HUES48 (cell line): ENCODE results near the gene ZNF280C.
"Not testable (repeated sequence)": the region's sequence is repeated elsewhere in the genome, so short reads cannot be mapped to it uniquely, and the experiment has no call there.

Experiments used
- H3K27ac ChIP-seq: one replicate; pipeline ENCODE4 v1.7.0; 2013; ENCODE audit warnings: low read depth, low read length, inconsistent platforms
- H3K27me3 ChIP-seq: 2 replicates; pipeline ENCODE4 v1.6.1; 2013; ENCODE audit warnings: mild to moderate bottlenecking, low read length; ENCODE audit not compliant: control insufficient read depth, insufficient read depth
- H3K36me3 ChIP-seq: 2 replicates; pipeline ENCODE4 v1.6.1; 2013; ENCODE audit warnings: low read length; ENCODE audit not compliant: control insufficient read depth, insufficient read depth
- H3K4me1 ChIP-seq: 2 replicates; pipeline ENCODE4 v1.6.1; 2013; ENCODE audit warnings: mild to moderate bottlenecking, low read length; ENCODE audit not compliant: control insufficient read depth, insufficient read depth
- H3K4me3 ChIP-seq: 2 replicates; pipeline ENCODE4 v1.5.1; 2013; ENCODE audit warnings: mild to moderate bottlenecking, low read depth, low read length
- H3K9ac ChIP-seq: 2 replicates; pipeline ENCODE4 v1.6.1; 2013; ENCODE audit warnings: mild to moderate bottlenecking, low read depth, low read length, moderate library complexity
- H3K9me3 ChIP-seq: 2 replicates; pipeline ENCODE4 v1.6.1; 2013; ENCODE audit warnings: low read length; ENCODE audit not compliant: control insufficient read depth, insufficient read depth

ZNF280C gene

DNA sequence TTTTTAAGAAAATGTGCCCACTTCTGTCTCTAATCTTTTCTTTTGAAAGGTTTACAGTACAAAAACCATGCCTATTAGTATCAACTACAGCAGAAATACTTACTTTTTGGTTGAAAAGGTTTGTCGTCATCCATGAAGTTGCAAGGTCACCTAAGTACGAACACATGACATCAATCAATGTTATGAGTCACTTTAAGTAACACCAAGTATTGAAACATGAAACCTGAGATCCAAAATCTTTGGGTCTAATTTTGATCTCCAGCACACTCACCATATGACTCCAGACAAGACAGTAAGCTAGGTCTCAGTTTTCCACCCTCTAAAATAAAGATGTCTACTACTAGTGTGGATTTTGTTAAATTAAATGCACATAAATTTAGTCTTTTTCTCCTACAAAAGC, 8.4 kb downstream of the ZNF280C start:
- H3K4me3 ChIP-seq, result no peak overlapping the region
- H3K36me3 ChIP-seq, result peaks cover 30% of the 10 kb centered on the region
- H3K27me3 ChIP-seq, result no peaks in the 10 kb centered on the region; the same call in 1 of the 2 replicates
- no peak overlapping the region for H3K9ac ChIP-seq
- no peaks in the 10 kb centered on the region for H3K9me3 ChIP-seq
- H3K27ac ChIP-seq, result no peak overlapping the region
- H3K4me1 ChIP-seq, result peaks cover 6% of the 10 kb centered on the region; the same call in 1 of the 2 replicates

DNA sequence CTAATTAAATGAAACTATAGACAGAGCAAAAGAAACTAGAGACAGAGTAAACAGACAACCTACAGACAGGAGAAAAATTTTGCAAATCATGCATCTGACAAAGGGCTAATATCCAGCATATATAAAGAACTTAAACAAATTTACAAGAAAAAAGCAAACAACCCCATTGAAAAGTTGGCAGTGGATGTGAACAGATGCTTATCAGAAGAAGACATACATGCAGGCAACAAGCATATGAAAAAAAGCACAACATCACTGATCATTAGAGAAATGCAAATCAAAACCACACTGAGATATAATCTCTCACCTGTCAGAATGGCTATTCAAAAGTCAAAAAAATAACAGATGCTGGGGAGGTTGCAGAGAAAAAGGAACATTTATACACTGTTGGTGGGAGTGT, 14.8 kb downstream of the ZNF280C start:
- H3K4me1 ChIP-seq, result no peaks in the 10 kb centered on the region
- H3K36me3 ChIP-seq, result peaks cover 30% of the 10 kb centered on the region
- H3K9me3 ChIP-seq, result no peaks in the 10 kb centered on the region
- no peak overlapping the region for H3K4me3 ChIP-seq
- no peaks in the 10 kb centered on the region for H3K27me3 ChIP-seq
- H3K9ac ChIP-seq, result no peak overlapping the region
- no peak overlapping the region for H3K27ac ChIP-seq

DNA sequence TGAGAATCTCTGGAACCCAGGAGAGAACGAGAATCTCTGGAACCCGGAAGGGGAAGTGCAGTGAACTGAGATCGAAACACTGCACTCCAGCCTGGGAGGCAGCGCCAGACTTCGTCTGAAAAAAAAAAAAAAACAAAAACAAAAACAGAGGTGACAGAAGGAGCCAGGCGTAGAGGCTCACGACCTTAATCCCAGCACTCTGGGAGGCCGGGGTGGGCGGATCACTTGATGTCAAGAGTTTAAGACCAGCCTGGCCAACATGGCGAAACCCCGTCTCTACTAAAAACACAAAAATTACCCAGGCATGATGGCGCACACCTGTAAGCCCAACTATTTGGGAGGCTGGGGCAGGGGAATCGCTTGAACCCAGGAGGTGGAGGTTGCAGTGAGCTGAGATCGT, 17.0 kb downstream of the ZNF280C start:
- Histone ChIP-seq H3K9ac (no peak overlapping the region), H3K9me3 (no peaks in the 10 kb centered on the region), H3K36me3 (peaks cover 28% of the 10 kb centered on the region), H3K4me1 (no peaks in the 10 kb centered on the region), H3K4me3 (no peak overlapping the region), H3K27me3 (no peaks in the 10 kb centered on the region), H3K27ac (no peak overlapping the region)

- Histone ChIP-seq H3K4me3 (no peak overlapping the region), H3K27me3 (no peaks in the 10 kb centered on the region), H3K9ac (no peak overlapping the region), H3K27ac (no peak overlapping the region), H3K4me1 (no peaks in the 10 kb centered on the region), H3K36me3 (peaks cover 57% of the 10 kb centered on the region), H3K9me3 (no peaks in the 10 kb centered on the region)
Observed at GRCh38 chrX:130247996-130248395, 20.7 kb downstream of the ZNF280C start.

DNA sequence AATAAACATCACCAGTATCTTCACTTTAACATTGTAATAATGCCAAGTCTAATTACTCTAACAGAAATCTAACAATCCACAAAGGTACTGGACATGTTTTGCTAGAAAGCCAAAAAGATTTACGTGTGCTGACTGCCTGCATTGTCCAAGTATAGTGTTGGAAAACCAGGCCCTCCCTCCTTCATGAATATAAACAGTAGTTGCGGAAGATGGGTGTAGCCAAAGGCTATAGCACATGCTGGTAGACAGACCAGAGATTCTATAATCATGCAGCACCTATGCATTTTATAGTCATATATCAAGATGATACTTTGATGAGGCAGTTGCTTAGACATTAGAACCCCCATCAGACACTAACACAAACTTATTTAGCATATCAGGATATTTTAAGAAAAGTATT, 22.6 kb downstream of the ZNF280C start:
- Histone ChIP-seq H3K4me1 (no peaks in the 10 kb centered on the region), H3K27me3 (no peaks in the 10 kb centered on the region), H3K27ac (no peak overlapping the region), H3K36me3 (peaks cover 76% of the 10 kb centered on the region), H3K9me3 (no peaks in the 10 kb centered on the region), H3K9ac (no peak overlapping the region), H3K4me3 (no peak overlapping the region)

GRCh38 chrX:130245441-130245840, 23.3 kb downstream of the ZNF280C start:
- Histone ChIP-seq H3K27ac (no peak overlapping the region), H3K27me3 (no peaks in the 10 kb centered on the region), H3K9ac (no peak overlapping the region), H3K9me3 (no peaks in the 10 kb centered on the region), H3K36me3 (peaks cover 82% of the 10 kb centered on the region), H3K4me3 (no peak overlapping the region), H3K4me1 (no peaks in the 10 kb centered on the region)

DNA sequence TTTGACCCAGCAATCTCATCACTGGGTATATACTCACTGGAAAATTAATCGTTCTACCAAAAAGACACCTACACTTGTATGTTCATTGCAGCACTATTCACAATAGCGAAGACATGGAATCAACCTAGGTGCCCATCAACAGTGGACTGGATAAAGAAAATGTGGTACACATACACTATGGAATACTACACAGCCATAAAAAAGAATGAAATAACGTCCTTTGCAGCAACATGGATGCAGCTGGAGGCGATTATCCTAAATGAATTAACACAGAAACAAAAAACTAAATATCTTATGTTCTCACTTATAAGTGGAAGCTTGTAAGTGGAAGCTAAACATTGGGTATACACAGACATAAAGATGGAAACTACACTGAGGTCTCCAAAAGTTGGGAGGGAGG, 37.5 kb downstream of the ZNF280C start:
- H3K4me1 ChIP-seq, H3K27me3 ChIP-seq, H3K9me3 ChIP-seq, H3K4me3 ChIP-seq, H3K27ac ChIP-seq, H3K9ac ChIP-seq: not testable (repeated sequence)
- peaks cover 98% of the 10 kb centered on the region for H3K36me3 ChIP-seq

DNA sequence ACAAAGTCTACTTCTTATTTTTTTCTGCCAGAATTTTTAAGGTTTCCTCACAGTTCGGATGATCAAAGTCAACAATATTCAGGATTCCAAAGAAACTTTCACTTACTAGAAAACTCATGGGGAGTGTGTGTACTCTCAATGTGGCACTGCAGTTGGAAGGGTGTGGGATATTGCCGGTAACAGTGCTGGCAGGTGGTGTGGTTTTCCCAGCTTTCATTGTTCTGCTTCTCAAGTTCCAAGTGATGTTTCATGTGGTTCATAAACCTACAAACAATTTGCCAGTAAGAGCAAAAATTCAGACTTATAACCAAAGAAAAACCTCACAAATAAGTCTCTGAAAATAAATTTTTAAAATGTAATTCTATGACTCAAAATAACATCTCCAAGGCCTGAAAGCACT, 39.8 kb downstream of the ZNF280C start:
- Histone ChIP-seq H3K27ac (no peak overlapping the region), H3K4me1 (no peaks in the 10 kb centered on the region), H3K27me3 (no peaks in the 10 kb centered on the region), H3K4me3 (no peak overlapping the region), H3K9me3 (no peaks in the 10 kb centered on the region), H3K36me3 (peaks cover 98% of the 10 kb centered on the region), H3K9ac (no peak overlapping the region)

- no peak overlapping the region for H3K4me3 ChIP-seq
- H3K36me3 ChIP-seq, result peaks cover 87% of the 10 kb centered on the region
- H3K9me3 ChIP-seq, result no peaks in the 10 kb centered on the region
Observed at GRCh38 chrX:130224810-130225209, 43.9 kb downstream of the ZNF280C start.

DNA sequence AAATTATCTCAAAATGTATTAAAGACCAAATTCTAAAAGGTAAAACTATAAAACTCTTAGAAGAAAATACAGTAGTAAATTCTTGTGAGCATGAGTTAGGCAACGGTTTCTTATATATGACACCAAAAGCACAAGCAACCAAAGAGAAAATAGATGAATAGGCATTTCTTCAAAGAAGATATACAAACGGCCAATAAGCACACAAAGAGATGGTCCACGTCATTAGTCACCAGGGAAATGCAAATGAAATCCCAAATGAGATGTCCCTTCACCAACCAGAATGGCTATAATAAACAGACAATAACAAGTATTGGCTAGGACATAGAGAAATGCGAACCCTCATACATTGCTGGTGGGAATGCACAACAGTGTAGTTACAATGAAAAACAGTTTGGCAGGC, 52.4 kb downstream of the ZNF280C start:
- H3K4me3 ChIP-seq, result no peak overlapping the region
- H3K27me3 ChIP-seq, result no peaks in the 10 kb centered on the region
- H3K36me3 ChIP-seq, result peaks cover 93% of the 10 kb centered on the region
- no peaks in the 10 kb centered on the region for H3K9me3 ChIP-seq
- H3K4me1 ChIP-seq, result no peaks in the 10 kb centered on the region
- H3K9ac ChIP-seq, result no peak overlapping the region
- H3K27ac ChIP-seq, result no peak overlapping the region

More at GRCh38 chrX:130224810-130225209, 43.9 kb downstream of the ZNF280C start:
- Histone ChIP-seq H3K4me1 (no peaks in the 10 kb centered on the region), H3K27ac (no peak overlapping the region), H3K9ac (no peak overlapping the region), H3K27me3 (no peaks in the 10 kb centered on the region)

DNA sequence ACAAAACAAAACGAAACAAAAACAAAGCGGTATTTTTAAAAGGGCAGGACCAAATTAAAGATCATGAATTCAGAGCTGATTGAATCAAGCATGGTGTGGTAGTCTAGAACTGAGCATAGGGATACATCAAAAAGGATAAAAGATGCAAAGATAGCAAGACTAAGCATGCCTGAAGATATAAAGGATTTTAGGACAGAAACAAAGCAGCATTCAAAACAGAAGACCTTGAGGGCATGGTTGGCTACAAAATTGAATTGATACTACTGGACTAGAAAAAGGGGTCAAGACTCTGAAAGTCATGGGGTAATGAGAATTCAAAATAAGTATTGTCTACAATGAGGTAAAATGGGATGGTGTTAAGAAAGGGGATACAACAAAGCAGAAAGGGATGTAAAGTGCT, 55.3 kb downstream of the ZNF280C start:
- Histone ChIP-seq H3K4me1 (no peaks in the 10 kb centered on the region), H3K9me3 (no peaks in the 10 kb centered on the region), H3K36me3 (peaks cover 93% of the 10 kb centered on the region), H3K27me3 (no peaks in the 10 kb centered on the region), H3K9ac (no peak overlapping the region), H3K27ac (no peak overlapping the region), H3K4me3 (no peak overlapping the region)

- no peak overlapping the region for H3K27ac ChIP-seq
- H3K27me3 ChIP-seq, result no peaks in the 10 kb centered on the region
- H3K4me1 ChIP-seq, result no peaks in the 10 kb centered on the region
- H3K9me3 ChIP-seq, result no peaks in the 10 kb centered on the region
- no peak overlapping the region for H3K4me3 ChIP-seq
- H3K9ac ChIP-seq, result no peak overlapping the region
- H3K36me3 ChIP-seq, result peaks cover 90% of the 10 kb centered on the region
Observed at GRCh38 chrX:130212371-130212770, 56.3 kb downstream of the ZNF280C start.
